ENCODE measurements around the gene UBIAD1.

UBIAD1 gene

DNA sequence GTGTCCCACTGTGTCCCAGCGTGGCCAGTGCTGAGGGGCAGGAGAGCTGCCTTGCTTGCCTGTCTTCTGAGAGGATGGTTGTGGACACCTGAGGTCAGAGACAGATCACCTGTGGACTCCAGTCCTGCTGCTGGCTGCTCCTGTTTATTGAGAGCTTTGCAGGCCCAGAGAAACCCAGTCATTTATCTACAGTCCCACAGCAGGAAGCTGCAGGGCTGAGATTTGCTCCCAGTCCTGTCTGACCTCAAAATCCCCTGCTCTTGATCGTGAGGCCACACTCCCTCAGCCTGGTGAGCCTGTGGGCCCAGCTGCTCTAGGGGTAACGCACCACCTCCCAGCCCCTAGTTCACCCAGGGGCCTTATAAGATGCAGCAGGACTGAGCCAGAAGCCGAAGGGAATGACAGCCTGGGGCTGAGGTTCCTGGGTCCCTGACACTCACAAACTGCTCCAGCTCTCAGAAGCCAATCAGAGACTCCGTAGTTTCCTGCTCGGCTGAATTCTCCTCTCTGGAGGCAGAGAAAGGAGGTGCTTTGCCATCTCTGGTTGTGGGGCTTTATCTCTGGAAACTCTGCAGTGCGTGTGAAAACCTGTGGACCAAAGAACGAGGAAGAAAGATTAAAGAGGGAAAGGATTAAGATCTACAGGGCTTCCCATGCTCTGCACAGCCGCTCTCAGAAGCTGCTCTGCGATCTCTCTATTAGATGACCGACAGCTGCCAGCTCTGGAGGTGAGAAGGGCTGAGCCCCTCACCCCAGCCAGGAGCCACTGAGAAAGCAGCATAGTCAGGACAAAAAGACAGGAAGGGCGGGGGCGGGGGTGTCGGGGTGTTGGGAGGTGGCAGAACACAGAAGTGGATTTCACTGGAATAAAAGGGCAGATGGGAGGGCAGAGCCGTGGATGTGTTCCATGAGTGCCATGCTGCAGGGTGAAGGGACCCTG is 39.1 kb downstream of the UBIAD1 start:
- DNase-seq, result no peak

DNA sequence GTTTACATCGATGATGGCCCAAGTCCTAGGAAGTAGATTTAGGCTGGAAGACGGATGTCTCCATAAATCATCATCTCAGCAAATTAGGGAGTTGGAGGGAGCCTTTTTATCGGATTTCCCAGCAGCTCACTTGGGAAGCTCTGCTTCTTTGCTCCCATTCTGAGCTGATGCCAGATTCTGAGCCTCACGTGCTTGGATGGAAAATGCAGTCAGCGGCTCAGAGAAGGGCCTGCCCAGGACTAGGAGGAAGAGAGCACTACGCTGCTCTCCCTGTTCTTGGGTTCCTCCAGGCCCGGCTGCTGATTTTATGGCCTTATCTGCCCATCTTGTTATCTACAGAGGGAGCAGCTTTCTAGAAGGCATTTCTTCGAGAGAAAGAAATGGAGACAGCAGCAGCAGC is 42.0 kb downstream of the UBIAD1 start:
- DNase-seq, result no peak

DNA sequence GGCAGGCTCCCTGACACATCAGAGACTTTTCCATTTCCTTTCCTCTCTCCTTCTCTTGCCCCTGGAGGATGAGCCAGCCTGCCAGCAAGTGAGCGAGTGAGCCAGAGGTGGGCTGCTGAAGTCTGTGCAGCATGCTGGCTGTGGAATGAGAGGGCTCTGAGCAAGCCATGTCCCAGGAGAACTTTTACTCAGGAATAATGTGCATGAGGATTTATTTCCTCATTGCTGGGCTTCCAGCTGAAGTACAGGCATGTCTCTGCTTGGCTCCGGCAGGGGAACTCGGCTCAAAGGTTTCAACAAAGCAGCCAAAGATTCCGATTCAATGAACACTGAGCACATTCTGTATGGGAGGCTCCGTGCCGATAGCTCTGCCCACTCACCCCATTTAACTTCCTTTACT is 43.7 kb downstream of the UBIAD1 start:
- peak; percentile 47 for DNase-seq

DNA sequence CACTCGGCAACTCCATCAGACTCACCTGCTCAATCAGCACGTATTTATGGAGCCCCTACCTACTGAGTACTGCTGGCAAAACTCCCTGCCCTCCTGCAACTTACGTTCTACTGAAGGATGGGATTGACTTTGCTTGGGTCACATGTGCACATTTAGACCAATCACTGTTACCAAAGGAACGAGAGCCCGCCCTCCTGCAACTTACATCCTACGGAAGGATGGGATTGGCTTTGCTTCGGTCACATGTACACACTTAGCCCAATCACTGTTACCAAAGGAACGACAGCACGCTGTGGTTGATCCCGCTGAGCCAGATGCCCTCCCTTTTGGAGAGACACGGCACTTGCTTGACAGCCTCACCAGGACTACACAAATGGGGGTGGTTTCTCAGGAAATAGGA is 46.0 kb downstream of the UBIAD1 start:
- no peak for DNase-seq

DNA sequence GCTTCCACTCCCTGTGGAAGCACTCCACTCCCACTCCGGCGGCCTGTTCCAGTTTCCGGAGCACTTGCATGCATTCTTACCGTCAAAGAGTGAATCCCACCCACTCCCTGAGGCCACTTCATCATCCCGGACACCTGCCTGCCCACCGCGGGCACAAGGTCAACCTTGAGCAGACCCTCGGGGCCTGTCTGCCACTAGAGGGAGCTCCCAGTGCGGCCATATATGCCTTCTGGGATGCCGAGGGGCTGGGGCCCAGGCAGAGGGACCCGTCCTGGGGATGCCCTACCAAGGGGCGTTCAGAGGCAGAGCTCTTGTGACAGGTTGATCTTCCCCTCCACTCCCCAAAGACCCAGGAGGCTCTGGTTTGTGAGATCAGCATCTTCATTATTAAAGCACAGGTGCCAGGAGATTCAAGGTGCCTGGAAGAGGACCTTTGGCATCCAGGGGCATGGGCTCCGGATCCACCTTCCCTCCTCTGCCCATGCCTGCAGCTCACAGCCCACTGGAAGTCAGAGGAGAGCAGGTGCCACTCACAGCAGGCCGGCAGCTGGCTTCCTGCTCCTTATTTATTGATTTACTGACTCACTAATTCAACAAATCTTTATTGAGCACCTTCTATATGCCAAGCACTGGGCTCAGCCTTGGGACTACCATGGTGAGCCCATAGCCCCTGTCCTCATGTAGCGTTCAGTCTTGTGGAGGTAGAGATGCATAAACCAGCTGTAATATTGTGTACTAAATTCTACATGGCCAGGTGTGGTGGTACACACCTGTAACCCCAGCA is 47.3 kb downstream of the UBIAD1 start:
- DNase-seq, result no peak

DNA sequence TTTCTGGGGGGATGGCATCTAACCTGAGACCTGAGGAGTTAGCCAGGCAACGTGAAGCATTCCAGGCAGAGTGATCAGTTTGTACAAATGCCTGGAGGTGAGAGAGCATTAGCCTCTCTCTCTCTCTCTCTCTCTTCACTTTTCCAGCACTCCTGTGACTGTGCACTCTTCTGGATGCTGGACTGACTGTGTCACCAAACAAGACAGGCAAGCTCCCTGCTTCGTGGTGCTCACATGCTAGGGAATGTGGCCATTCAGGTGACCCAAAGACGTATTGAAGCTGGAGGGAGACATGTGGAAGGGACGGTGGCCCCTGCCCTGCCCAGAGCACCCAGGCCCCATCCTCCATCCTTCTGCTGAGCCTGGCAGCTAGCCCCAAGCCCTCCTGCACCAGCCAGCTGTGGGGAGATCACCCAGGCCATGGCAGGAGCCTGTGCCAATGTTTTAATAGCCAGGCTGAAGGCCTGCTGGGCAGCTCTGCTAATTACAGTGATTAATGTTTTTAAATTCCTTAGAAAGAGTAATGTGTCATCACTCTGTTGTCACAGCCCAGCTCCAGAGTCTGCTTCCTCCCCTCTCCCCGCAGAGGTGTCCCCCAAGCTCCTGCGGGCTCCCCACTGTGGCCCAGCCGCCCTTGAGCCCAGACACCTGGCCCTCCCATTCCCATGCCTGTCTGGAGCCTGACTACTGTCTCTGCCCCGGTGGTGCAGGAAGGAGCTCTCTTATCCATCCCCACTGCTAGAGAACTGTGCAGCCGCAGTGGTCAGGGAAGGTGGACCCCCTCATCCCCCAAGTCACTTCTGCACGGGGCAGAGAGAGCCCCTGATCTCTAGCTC is 48.9 kb downstream of the UBIAD1 start:
- DNase-seq, result no peak

DNA sequence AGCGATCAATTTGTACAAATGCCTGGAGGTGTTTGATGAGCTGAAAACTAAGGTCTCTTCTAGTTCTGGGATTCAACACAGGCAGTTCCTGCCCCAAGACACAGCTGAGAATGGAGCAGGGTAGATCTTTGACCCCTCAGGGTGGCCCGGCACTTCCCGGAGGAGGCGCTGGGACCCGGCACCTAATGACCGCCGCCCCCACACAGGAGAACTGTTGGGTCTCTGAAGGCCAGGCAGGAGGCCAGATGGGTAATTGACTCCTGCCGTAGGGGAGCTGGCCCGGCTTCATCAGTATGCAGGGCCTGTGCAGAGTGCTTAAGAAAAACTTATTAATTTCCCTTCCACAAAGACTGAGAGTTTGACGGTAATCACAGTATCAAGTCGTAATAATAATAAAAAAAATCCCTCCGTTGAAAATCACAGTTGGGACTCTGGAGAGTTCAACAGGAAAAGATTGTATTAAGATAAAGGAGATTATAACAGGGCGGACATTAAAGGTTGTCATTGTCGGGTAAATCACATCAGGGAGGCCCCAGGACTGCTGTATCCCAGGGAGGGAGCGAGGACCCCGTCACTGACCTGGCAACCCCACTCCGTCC is 51.7 kb downstream of the UBIAD1 start:
- no peak for DNase-seq

DNA sequence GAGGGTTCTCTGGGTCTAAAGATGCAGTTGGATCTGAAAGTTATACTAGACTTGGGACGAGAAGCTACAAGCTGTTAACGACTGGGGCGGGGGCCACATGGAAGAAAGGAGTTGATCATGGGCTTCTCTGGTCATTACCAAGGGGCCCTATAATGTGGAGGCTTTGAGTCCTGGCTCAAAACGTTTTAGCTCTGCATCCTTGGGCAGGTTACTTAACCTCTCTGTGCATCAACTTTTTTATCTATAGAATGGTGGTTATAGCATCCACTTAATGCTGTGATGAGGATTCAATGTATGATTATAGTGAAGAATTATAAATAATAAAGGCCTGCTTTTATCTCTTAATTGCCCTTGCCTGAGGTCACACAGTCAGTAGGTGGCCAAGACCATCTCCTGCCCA is 53.1 kb downstream of the UBIAD1 start:
- no peak for DNase-seq

DNA sequence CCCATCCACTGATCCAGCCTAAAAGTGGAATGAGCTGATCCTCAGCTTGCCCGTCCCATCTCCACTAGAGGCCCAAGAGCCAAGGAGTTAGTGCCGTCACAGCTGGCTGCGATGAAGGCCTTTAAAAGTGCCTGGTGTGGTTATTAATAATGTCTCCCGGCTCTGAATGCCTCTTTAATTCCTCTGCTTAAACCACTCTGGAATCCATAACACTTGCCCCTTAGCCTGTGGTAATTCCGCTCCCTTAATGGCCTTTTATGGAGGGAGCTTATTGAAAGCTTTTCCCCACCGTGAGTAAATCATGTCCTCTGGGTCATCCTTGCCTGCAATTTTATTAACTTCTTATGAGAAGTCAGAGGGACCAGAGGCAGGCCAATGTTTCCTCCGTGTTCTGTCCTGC is 55.4 kb downstream of the UBIAD1 start:
- DNase-seq, result no peak

DNA sequence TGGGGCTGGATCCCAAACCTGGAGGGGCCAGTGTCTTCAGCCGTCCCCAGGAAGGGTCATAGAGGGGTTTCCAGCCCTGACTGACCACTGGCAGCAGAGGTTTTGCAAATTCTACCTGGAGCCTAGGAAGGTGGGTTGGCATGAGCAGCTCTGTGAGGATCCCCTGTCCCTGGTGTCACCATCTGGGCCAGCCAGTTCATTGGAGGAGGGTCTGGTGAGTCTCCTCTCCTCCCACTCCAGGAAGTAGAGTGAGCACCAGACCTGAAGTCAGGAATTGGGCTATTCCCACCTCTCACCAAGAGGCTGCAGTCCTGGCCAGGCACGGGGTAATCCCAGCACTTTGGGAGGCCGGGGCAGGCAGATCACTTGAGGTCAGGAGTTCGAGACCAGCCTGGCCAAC is 57.4 kb downstream of the UBIAD1 start:
- no peak for DNase-seq

DNA sequence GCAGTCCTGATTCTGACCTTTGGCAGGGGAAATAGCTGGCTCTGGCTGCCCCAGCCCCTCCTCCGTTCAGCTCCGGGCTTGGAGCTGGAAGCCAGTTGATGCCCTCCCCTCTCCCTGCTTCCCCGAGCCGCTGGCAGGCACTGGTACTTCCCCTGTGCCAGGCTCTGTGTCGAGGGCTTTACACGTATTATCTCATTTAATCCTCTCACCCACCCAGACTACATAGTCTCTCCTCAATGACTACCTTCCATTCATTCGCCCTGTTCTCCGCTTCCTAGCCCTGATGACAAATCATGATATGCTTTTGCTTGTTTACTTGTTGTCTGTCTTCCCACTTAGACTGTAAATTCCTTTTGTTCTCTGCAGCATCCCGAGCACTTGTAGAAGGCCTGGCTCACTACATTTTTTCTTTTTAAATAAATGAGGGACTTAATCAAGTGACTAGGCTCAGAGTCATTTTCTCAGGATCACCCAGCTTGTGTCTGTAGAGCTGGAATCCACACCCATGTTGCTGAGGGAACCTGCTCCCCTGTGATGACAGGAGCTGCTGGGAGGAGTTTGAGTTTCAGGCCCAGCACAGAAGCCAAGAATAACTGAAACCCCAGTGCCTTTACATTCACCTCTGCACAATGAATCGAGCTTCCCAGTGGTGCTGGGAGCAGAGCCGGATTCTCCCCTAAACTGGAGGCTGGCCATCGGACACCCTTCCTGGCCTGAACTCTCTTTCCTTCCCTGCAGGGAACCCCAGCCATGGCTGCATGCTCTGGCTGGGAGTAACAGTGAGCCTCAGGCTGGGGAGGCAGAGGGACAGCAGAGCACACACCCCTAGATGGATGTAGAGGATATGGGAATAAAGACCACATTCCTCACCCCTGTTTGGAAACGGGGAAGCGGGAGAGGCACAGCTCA is 58.3 kb downstream of the UBIAD1 start:
- DNase-seq, result no peak

DNA sequence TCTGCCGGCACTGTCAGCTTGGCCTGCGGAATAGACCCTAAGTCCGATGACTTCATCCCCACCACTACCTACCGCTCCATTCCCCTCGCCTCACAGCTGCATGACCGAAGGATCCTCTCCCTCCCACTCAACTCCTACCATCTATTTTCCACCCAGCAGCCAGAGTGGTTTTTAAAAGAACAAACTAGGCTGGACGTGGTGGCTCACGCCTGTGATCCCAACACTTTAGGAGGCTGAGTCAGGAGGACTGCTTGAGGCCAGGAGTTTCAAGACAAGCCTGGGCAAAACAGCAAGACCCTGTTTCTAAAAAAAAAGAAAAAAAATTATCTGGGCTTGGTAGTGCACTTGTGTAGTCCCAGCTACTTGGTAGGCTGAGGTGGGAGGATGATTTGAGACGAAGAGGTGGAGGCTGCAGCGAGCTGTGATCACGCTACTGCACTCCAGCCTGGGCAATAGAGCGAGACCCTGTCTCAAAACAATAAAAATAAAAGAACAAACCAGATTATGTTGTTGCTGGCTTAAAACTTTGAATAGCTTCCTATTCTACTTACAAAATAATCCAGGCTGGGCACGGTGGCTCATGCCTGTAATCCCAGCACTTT is 59.0 kb downstream of the UBIAD1 start:
- no peak for DNase-seq

DNA sequence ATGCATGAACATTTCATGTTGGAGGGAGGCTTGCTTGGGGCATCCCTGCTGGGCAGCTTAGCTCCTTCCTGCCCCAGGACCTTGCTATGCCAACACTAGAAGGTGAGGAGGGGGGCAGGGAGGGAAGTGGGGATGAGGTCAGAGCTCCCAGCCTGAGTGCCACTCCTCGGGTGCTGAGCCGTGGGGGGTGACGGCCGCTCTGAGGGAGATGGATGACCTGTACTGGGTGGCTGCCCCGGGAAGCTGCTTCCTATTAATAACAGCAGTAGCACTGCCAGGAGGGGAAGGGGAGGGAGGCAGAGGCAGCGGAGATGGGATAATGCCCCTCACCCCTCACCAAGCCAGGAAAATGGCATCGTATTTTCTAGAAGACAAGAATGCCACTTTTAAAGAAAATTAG is 60.6 kb downstream of the UBIAD1 start:
- DNase-seq, result no peak

DNA sequence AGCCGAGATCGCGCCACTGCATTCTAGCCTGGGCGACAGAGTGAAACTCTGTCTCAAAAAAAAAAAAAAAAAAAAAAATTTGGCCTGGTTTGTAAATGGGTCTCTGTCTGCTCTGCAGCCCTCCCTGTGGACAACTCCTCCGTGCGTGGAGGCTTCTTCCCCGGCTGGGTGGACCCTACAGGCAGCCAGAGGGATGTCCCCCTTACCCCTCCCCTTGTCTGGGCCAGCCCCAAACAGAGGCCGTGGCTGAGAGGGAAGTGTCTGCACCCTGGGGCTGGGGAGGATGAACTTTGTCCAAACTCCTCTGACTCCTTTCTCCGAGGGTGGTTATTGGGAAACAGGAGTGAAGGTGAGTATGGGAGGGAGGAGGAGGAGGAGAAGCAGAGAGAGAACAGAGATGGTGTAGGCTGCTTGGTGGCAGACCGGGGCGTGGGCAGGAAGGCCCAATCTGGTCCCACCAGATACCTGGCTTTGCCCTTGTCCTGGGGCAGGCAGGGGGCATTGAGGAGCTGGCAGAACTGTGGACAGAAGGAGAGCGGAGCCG is 61.3 kb downstream of the UBIAD1 start:
- no peak for DNase-seq

DNA sequence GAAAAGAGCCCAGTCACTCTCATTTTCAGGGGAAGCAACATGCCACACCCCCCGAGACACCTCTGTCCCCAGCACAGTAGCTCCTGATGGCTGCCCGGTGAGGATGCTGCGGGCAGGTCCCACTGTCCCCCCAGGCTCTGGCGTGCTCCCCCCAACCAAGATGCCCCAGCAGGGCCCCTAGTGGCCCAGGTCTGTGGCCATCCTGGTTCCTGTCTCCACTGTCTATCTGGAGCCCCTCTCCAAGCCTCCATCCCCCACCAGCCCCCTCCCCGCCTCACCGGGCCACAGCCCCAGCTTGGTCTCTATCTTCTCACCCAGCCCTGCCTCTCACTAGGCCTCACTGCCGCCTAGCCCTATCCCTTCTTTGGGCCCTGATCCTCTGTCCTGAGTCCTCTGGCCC is 61.8 kb downstream of the UBIAD1 start:
- no peak for DNase-seq

DNA sequence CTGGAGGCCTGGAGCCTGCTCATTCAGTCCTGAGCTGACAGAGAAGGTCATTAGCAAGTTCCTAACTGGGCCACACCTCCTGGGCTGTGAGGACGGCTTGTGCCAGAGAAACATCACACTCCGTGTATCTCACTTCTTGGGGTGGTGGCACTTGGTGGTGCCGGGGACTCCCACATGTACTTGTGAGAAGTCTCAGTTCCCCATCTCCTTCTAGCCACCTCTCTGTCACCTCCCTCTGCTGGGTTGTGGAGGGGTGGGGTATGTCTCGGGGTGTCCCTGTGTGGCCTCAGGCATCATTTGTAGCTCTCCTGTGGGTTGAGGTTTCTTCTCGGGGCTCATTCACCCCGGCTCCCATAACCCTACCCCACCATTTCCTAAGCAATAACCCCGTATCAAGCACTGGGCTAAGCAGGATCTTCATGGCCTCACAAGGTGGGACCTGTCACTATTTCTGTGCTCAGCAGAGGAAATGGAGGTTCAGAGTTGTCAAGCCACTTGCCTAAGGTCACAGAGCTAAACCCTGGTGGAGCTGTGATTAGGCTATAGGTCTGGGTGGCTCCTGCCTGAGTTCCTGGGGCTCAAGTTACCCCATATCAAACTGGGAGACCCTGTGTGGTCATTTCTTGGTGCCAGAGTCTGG is 62.5 kb downstream of the UBIAD1 start:
- no peak for DNase-seq

DNA sequence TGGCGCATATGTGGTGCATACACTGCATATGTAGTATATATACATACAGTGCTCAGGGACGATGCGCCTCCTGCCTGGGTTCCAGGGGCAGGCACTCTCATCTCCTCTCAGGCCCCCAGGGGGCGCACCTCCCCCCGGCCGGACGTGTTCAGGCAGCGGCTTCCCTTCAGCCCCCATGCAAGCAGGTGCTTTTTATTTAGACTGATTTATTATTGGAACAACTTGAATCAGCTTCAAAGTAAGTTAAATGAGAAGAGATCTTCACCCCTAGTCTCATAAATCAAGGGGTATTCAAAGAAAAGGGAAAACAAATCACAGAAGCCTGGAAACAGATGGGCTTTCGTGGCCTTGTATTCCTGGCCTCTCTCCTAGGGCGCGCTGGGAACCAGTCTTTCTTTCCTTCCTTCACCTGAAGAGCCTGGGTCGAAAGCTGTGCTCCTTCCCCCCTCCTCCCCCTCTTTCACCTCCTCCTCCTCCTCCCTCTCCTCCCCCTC is 64.6 kb downstream of the UBIAD1 start:
- DNase-seq, result peak; percentile 22
